GM12878 (cell line): ENCODE results near the gene TMEM150C. TPM values are rescaled to one million over a fixed set of nuclear protein-coding genes. Genes with fewer than 3 reads are reported as not detected.

Source experiments
- EED ChIP-seq: sonication (generic); IDR thresholded peaks from 2 replicates; pipeline ENCODE4 v1.6.1; 2016; ENCODE audit warnings: antibody characterized with exemption, low read depth
- IKZF1 ChIP-seq: fragments of 450-650 bp; conservative IDR thresholded peaks from 2 replicates; pipeline ENCODE4 v1.6.1; 2017; ENCODE audit warnings: antibody characterized with exemption, mild to moderate bottlenecking
- MEF2A ChIP-seq: IDR thresholded peaks from 2 replicates; pipeline ENCODE4 v1.6.1; 2011; ENCODE audit warnings: low read depth, mild to moderate bottlenecking, low read length, moderate library complexity; ENCODE audit not compliant: insufficient read depth
- PML ChIP-seq: IDR thresholded peaks from 2 replicates; pipeline ENCODE4 v1.6.1; 2012; ENCODE audit warnings: low read length, inconsistent platforms
- RAD21 ChIP-seq: IDR thresholded peaks from 2 replicates; pipeline ENCODE4 v1.6.1; 2011; ENCODE audit warnings: mild to moderate bottlenecking, low read depth, low read length, moderate library complexity; ENCODE audit not compliant: insufficient read depth
- REST ChIP-seq: IDR thresholded peaks from 2 replicates; pipeline ENCODE4 v1.6.1; 2012; ENCODE audit warnings: mild to moderate bottlenecking, low read depth, low read length
- TCF7 ChIP-seq: IDR thresholded peaks from 2 replicates; pipeline ENCODE4 v1.6.1; 2014; ENCODE audit warnings: antibody characterized with exemption, borderline replicate concordance
- polyA plus RNA-seq, 11 experiments: library from polyadenylated mRNA; depleted of rRNA in 4 of 11; unstranded in 6 of 11; stranded (reverse) in 5 of 11; fragments of >200 nt; fragmentation: Nextera tagmentation in 4 of 11; fragmentation: Illumina TruSeq in 1 of 11; extraction: Ambion mirVana in 4 of 11; extraction: Trizol in 1 of 11; gene quantifications; 1 replicate in 1 of 11; 2 replicates in 10 of 11; pipeline versions ENCODE4 v1.2.1 to v1.2.3, GENCODE V29; 2011 to 2016; ENCODE audit warnings: inconsistent platforms in 2 of 11, missing spikeins in 2 of 11, low read depth in 1 of 11
- total RNA-seq, 4 experiments: library from RNA; depleted of rRNA in 3 of 4; stranded (reverse); fragments of >200 nt in 3 of 4; fragmentation: Illumina TruSeq in 1 of 4; extraction: Trizol in 1 of 4; gene quantifications; 2 replicates each; pipeline versions ENCODE4 v1.2.1 to v1.2.3, GENCODE V29; 2013 to 2021
- TF ChIP-seq, protein P1 (sequence below): fragments of 450-650 bp; IDR thresholded peaks from 2 replicates; pipeline ENCODE4 v1.6.1; 2017; ENCODE audit warnings: antibody characterized with exemption, mild to moderate bottlenecking, moderate library complexity

Gene TMEM150C
- total and polyA plus RNA-seq, 10 of the 15 experiments (the other 5 are each of a cell fraction or from before 2014, with no cell fraction given): 0.04 to 0.78 (median 0.13) TPM; not detected in 2

- TF ChIP-seq, protein P1, sequence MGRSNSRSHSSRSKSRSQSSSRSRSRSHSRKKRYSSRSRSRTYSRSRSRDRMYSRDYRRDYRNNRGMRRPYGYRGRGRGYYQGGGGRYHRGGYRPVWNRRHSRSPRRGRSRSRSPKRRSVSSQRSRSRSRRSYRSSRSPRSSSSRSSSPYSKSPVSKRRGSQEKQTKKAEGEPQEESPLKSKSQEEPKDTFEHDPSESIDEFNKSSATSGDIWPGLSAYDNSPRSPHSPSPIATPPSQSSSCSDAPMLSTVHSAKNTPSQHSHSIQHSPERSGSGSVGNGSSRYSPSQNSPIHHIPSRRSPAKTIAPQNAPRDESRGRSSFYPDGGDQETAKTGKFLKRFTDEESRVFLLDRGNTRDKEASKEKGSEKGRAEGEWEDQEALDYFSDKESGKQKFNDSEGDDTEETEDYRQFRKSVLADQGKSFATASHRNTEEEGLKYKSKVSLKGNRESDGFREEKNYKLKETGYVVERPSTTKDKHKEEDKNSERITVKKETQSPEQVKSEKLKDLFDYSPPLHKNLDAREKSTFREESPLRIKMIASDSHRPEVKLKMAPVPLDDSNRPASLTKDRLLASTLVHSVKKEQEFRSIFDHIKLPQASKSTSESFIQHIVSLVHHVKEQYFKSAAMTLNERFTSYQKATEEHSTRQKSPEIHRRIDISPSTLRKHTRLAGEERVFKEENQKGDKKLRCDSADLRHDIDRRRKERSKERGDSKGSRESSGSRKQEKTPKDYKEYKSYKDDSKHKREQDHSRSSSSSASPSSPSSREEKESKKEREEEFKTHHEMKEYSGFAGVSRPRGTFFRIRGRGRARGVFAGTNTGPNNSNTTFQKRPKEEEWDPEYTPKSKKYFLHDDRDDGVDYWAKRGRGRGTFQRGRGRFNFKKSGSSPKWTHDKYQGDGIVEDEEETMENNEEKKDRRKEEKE: no peak
- TF ChIP-seq RAD21: no peak
- TF ChIP-seq TCF7: no peak
- no peak for TF ChIP-seq REST
- no peak for TF ChIP-seq MEF2A
- no peak for TF ChIP-seq IKZF1
- no peak for TF ChIP-seq EED
- TF ChIP-seq PML: no peak
- TF ChIP-seq, all 136 proteins: peak for 0
Observed at GRCh38 chr4:82482387-82482786, 79.4 kb downstream of the TMEM150C start (continued).
